GM18907 (cell line): ENCODE data around the gene GJA4.

Source experiments
- ATAC-seq: cut with Tn5 transposase; IDR thresholded peaks from one replicate; pipeline ENCODE4 v1.9.1; 2021; ENCODE audit warnings: mild to moderate bottlenecking, moderate library complexity; ENCODE audit not compliant: unreplicated experiment

The GJA4 gene

DNA sequence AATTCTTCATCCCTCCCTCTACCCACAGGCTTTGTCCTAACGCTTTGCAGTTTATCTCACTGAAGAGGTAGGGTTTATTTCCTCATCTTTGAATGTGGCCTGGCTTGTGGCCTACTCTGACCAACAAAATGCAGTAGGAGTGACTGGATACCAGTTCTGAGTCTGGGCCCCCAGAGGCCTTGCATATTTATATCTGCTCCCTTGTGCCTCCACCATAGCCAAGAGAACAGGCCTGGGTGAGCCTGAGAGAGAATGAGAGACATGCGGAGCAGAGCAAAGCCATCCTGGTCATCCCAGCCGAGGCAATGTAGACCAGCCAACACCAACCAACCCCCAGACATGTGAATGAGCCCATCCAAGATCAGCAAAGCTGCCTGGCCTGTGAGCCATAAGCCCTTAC is 36.5 kb downstream of the GJA4 start:
- no peak for ATAC-seq

DNA sequence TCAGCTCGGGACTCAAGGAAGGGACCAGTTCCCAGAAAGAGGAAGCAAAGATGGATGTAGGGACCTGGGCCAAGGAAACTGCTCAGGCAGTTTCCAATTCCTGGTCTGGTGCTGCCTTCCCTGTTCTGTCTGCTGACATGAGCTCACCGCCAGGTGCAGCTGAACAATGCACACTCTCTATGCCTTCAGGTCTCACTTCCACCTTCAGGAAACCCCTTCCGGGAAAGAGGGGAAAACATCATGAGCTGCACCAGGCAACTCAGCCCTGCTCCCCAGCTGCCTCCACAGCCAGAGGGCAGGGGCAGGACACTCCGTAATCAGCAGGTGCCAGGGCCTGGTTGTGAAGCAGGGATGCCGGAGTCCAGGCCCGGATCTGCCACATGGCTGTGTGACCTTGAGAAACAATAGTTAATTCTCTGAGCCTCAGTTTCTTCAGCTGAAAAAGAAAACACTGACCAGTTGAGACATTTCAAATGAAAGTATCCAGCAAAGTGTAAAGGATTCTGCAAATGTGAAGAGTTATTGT is 39.0 kb downstream of the GJA4 start:
- no peak for ATAC-seq

DNA sequence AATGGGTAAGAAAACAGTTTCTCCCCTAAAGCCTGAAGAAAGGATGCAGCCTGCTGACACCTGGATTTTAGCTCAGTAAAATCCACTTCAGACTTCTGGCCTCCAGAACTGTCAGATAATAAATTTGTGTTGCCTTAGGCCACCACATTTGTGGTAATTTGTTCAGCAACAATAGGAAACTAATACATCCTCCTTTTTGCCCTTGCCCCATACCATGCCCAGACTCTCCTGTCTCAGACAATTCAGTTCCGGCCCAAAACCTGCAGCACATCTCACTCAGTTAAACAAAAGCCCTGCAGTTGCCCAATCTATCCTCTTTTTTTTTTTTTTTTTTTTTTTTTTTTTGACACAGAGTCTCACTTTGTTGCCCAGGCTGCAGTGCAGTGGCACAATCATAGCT is 40.9 kb downstream of the GJA4 start:
- ATAC-seq: no peak

DNA sequence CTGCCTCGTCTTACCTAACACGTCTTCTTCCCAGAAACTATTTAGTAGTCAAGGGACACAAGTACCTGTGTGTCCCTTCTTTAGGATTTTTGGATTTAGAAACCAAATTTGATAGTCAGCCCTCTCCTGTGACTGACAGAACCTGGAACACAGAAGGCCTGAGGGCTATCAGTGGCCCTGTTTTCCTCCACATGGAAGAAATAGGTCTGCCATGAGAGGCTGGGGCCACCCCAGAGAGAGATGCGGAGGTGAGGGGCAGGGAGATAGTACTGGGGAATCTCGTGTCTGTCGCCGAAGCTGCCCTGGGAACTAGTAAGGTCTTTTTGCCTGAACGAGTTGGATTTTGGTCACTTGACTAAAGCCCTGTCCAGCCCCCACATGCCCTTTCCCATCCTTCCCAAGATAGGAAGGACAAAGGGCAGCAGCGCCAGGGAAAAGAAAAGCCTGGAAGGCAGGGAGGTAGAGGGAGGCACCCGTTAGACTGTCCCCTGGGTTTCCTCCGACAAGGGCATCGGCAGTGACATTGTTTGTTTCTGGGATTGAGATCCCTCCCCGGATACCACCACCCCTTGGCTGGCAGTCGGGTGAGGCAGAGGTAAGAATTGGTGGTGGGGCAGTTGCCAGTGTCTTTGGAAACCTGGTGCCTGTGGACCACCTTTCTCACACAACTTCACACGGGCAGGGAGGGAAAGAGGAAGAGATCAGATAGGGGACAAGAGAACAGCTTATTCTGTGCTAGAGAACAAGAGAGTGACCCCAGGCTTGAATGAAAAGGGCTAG is 46.9 kb downstream of the GJA4 start:
- ATAC-seq: no peak

DNA sequence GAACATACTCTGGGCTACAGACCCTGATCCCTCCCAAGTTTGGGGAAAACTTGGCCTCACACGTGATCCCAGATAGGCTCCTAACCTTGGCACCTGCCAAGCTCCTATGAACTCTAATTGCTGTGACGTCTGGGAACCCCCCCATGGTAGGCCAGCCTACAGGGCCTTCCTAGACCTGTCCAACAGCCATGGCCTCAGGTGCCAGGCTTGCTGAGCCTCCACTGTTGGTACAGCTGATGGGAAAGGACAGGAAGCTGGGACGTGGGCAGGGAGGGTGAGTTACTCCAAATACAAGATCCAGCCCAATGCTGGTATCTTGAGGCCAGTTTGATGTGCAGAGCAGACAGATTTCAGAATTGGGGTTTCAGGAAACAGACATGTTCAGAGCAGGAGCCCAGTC is 47.6 kb downstream of the GJA4 start:
- no peak for ATAC-seq

DNA sequence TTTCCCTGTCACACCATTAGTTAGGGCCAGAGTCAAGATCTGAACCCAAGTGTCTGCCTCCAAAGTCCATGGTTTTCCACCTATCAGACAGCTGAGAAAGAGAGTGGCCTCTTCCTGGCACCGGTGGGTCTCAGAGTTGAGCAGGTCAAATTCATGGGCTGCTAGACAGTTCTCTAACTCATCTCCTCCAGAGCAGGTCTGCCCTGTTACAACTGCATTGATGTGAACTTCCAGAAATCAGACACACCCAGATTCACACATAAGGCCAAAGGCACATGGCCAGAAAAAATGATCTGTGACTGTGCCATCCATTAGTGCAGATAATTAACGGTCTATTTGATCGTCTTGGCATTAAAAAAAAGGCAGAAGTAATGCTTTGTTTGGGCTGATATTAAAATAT is 49.3 kb downstream of the GJA4 start:
- no peak for ATAC-seq

DNA sequence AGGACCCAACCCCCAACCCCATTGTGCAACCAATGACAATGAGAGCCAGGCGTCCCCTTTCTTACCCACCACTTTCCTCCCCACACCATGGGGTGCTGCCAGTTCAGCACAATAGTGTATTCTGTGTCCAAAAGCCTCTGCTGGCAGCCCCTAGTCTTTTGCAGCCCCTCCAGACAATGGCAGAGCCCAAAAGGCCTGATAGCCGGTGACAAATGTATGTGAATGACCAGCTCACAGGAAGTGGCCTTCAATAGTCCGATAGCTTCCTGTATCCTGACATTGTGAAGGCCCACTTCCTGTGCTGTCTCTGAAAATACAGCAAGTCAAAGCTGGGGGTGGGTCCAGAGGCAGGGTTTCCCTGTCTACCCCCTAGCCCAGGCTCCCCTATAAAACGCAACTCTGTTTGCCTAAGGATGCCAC is 50.2 kb downstream of the GJA4 start:
- no peak for ATAC-seq

DNA sequence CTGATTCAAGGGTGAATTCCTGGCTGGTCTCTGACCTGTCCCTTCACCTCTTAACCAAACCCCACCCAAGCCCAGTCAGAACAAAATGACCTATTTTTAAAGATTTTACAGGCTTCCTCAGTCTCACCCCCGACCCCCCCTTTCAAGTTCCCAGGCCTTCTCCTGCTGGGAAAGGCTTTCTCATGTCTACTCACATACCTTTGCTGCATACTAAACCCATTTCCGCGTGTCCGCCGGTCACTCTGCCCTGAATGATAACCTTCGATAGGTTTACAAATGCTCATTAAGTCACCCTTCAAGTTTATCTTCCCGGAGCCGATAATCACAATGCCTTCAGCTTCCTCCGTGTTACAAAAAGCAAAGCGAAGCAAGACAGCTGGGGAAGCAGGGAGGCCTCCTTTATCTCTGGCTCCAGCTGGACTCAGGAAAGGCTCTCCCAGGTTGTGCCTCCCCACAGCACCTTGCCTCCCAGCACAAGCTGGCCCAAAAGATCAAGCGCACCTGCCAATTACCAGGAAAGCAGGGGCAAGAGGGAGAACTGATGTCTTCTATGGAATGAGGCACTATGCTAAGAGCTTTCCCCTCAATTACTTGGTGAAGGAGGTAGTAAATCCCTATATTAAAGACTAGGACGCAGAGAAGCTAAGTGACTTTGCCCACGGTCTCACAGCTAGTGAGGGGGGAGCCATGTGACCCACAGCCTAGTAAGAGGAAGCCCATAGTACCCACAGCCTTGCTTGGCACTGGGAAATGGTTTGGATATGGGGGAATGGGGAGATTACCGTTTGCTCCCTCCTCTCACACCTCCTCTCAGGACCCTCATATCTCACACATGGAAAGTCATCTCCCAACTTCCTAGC is 50.8 kb downstream of the GJA4 start:
- no peak for ATAC-seq

DNA sequence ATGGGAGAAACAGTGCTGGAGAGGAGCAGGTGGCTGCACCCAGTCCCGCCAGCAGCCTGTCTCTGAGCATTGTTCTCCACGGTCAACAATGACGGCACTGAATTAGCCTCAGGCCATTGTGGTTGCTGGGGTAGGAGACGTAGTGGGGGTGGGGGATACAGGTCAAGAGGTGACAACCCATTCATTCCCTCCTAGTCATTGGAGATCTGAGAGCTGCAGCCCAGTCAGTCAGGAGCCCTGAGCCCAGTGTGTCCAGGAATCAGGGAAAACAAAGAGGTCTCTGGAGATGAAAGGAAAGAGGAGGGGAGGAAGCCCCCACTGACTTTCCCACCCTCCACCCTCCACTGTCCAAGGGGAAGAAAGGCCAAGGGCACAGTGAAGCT is 51.4 kb downstream of the GJA4 start:
- ATAC-seq: no peak
